Lung (tissue), 12 donors: ENCODE data around the gene DNASE1L1. TPM values are rescaled to one million over a fixed set of nuclear protein-coding genes. Genes with fewer than 3 reads are reported as not detected.
"Not testable (repeated sequence)": the region's sequence is repeated elsewhere in the genome, so short reads cannot be mapped to it uniquely, and the experiment has no call there.

Experiments used
- ATAC-seq: fragments of 200-7000 bp; cut with Tn5 transposase; one replicate; pipeline ENCODE4 v1.9.1; 2020; ENCODE audit warnings: moderate number of reproducible peaks; ENCODE audit not compliant: insufficient read depth, low FRiP score
- DNase-seq, 3 donors: peaks; one replicate each; pipeline ENCODE4 v3.0.0-alpha.2; 2013 to 2017
- H3K27ac ChIP-seq, 2 donors: one replicate each; pipeline ENCODE4 v1.5.1; 2013; ENCODE audit warnings: mild to moderate bottlenecking in 2 of 2, moderate library complexity in 2 of 2, control low read depth in 1 of 2, inconsistent platforms in 1 of 2, low read depth in 1 of 2, low read length in 1 of 2
- H3K27me3 ChIP-seq, 3 donors: one replicate each; pipeline ENCODE4 v1.5.1; 2013; ENCODE audit warnings: low read length in 2 of 3; ENCODE audit not compliant: control insufficient read depth in 3 of 3, insufficient read depth in 3 of 3
- H3K36me3 ChIP-seq, 4 donors: one replicate each; pipeline ENCODE4 v1.5.1; 2013; ENCODE audit warnings: low read length in 4 of 4, mild to moderate bottlenecking in 1 of 4, moderate library complexity in 1 of 4; ENCODE audit not compliant: control insufficient read depth in 4 of 4, insufficient read depth in 4 of 4
- H3K4me1 ChIP-seq, 5 donors: one replicate each; pipeline ENCODE4 v1.5.1; 2013; ENCODE audit warnings: low read length in 5 of 5, mild to moderate bottlenecking in 2 of 5, moderate library complexity in 1 of 5; ENCODE audit not compliant: control insufficient read depth in 5 of 5, insufficient read depth in 5 of 5
- H3K4me3 ChIP-seq: one replicate; pipeline ENCODE4 v1.5.1; 2013; ENCODE audit warnings: mild to moderate bottlenecking, control low read depth, moderate library complexity
- H3K9ac ChIP-seq, 2 donors: one replicate each; pipeline ENCODE4 v1.5.1; 2013; ENCODE audit warnings: low read length in 2 of 2, control low read depth in 1 of 2; ENCODE audit not compliant: insufficient read depth in 1 of 2
- H3K9me3 ChIP-seq, 4 donors: one replicate each; pipeline ENCODE4 v1.5.1; 2013; ENCODE audit warnings: low read length in 3 of 4, mild to moderate bottlenecking in 1 of 4, moderate library complexity in 1 of 4; ENCODE audit not compliant: control insufficient read depth in 4 of 4, insufficient read depth in 3 of 4
- WGBS, 2 donors: extraction: QIAGEN DNeasy Blood & Tissue Kit; methylation state at CpG; one replicate each; pipeline ENCODE4 v1.1.7; 2013; 5-methylcytosine and 5-hydroxymethylcytosine counted together
- polyA plus RNA-seq, 2 donors: library from polyadenylated mRNA; stranded (reverse); fragments of 200-250 nt; gene quantifications; one replicate each; pipeline ENCODE4 v1.2.1, GENCODE V29; 2013
- total RNA-seq, 2 donors: library from RNA; depleted of rRNA in 1 of 2; stranded (reverse); fragments of >200 nt in 1 of 2; gene quantifications; one replicate each; pipeline ENCODE4 v1.2.1, GENCODE V29; 2014 to 2021
- TF ChIP-seq, protein P1 (sequence below): IDR thresholded peaks from 2 replicates; pipeline ENCODE4 v1.5.1; 2012; ENCODE audit warnings: mild to moderate bottlenecking; ENCODE audit errors: control extremely low read depth, extremely low read depth
- donor health status: control.
- donor health status: control.
- donor health status: Bipolar disorder and iron deficiency.
- donor health status: healthy.
- donor health status: DM: yes; HTN: yes; CAD: no.

The DNASE1L1 gene
- total and polyA plus RNA-seq, 4 donors: 12.5 to 52.3 (median 34.6) TPM

DNA sequence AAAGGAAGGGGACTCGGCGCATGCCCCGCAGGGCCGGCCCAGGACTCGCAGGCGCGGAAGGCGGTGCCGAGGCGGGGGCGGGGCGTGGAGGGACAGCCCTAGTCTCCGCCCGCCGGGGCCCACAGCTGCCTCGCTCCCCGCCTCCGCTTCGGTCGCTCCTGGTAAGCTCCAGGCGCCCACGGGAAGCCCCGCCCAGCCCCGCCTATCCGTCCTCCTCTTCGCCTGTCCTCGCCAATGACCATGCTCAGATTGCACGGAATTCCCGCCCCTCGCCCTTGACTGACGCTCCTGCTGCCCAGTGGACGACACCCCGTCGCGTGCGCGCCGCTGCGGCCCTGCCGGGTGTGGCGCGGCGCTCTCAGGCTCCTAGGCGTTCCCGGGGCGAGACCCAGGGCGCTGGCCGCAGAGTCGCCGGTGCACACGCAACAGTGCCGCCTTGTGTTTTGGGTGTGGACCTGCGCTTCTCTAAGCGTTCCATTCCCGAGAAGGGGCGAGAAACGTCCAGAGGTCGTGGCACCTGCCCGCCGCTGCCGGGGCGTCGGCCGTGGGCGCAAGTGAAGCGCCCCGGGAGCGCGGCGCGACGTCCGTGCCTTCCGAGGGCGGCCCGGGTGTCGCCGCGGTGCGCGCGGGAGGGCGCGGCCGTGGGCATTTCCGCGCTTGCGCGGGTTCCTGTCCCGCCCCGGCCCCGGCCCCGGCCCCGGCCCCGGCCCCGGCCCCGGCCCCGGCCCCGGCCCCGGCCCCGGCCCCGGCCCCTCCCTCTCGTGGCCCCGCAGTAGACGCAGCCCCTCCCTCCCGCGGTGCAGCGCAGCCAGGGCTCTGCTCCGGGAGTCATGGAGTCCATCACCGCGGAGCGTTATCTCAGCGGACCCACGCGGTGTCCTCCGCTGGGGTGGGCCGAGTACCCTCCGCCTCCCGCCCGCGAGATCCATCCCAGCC is 19.0 kb downstream of the DNASE1L1 start:
- H3K9me3 ChIP-seq, H3K27me3 ChIP-seq, H3K4me1 ChIP-seq, DNase-seq, H3K9ac ChIP-seq, H3K36me3 ChIP-seq, H3K4me3 ChIP-seq: not testable (repeated sequence)
- WGBS, 2 donors: 2 to 41% methylated on average over 9 to 47 of the region's 121 CpGs
- H3K27ac ChIP-seq: peak overlapping the region in 1 of 2 donors; percentile 77
- peak; percentile 83 for ATAC-seq

DNA sequence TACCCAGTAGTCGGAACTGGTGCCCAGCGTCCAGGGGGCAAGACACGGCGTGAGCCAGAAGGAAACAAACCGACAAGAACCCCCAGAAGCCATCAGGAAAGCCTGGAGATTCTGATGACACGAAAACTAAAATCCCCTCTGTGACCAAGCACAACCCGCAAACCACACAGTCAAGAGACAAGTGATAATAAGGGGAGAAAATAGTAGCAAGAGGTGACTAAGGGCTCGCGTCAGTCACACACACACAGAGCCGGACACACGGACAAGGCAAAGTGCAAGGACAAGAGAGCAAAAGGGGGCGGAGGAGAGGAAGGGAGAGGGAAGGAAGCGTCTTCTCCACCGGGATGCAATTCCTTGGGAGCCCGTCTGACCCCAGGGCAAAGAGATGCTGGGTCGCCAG is 20.4 kb downstream of the DNASE1L1 start:
- H3K27me3 ChIP-seq, H3K27ac ChIP-seq, DNase-seq, H3K4me1 ChIP-seq, H3K9ac ChIP-seq, H3K9me3 ChIP-seq, H3K4me3 ChIP-seq, H3K36me3 ChIP-seq, ATAC-seq: not testable (repeated sequence)
- no CpG with 5 or more reads among the region's 16 CpGs for WGBS, 2 donors

DNA sequence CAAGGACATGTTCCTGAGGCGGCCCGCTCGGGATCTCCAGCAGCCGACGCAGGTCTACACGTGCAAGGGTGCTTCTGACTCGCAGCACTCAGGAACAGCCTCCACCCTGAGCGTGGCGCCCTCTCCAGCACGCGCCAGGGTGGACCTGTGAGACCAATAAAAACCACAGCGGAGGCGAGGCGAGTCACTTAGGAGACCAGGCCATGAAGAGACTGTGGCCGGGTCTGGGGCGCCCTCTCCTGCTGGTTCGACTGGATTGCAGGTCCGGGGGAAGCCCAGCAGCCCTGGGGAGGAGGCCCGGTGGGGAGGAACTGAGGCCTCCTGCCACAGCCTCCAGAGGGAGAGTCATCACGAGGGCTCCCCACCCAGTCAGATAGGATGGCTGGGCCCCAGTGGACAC is 21.0 kb downstream of the DNASE1L1 start:
- not testable (repeated sequence) for H3K27ac ChIP-seq, DNase-seq, H3K9me3 ChIP-seq, H3K4me3 ChIP-seq, H3K36me3 ChIP-seq, H3K4me1 ChIP-seq, H3K9ac ChIP-seq, H3K27me3 ChIP-seq
- ATAC-seq: peak; percentile 19
- WGBS, 2 donors: no CpG with 5 or more reads among the region's 20 CpGs

DNA sequence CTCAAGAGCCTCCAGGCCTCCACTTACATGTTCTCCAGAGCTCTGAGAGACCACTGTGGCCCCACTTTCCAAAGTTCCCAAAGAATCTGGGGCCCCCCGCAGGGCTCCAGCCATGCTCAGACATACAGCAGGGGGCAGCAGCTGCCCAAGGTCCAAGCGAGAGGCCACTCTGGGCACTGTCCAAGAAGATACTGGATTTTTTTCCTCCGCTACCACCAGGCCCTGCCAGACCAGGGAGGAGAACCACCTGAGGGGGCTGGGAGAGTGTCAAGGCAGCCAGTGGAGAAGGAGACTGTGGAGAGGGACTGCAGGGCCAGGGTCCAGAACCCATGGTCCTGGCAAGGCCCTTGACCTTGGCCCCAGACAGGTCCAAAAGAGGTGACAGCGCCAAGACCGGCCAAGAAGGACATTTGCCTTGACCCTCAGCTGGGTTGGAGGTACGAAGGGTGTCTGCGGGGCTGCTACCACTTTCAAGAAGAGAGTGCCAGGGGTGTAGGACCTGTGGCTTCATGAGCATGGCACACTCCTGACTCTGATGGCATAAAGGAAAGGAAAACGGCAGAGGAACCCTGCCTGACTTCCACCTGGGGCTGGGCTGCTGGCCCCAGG is 24.7 kb downstream of the DNASE1L1 start:
- no peak overlapping the region for H3K27ac ChIP-seq
- TF ChIP-seq, protein P1, sequence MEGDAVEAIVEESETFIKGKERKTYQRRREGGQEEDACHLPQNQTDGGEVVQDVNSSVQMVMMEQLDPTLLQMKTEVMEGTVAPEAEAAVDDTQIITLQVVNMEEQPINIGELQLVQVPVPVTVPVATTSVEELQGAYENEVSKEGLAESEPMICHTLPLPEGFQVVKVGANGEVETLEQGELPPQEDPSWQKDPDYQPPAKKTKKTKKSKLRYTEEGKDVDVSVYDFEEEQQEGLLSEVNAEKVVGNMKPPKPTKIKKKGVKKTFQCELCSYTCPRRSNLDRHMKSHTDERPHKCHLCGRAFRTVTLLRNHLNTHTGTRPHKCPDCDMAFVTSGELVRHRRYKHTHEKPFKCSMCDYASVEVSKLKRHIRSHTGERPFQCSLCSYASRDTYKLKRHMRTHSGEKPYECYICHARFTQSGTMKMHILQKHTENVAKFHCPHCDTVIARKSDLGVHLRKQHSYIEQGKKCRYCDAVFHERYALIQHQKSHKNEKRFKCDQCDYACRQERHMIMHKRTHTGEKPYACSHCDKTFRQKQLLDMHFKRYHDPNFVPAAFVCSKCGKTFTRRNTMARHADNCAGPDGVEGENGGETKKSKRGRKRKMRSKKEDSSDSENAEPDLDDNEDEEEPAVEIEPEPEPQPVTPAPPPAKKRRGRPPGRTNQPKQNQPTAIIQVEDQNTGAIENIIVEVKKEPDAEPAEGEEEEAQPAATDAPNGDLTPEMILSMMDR: no peak
- peaks cover 0 to 5% (median 3%) of the 10 kb centered on the region in 5 donors for H3K4me1 ChIP-seq
- WGBS, 2 donors: 61 to 69% methylated on average over 6 to 8 of the region's 8 CpGs
- no peak overlapping the region for H3K4me3 ChIP-seq
- DNase-seq (peak in 2 of 3 donors; percentile 25 to 39), ATAC-seq (no peak)
- H3K9me3 ChIP-seq: no peaks in the 10 kb centered on the region
- H3K9ac ChIP-seq: no peak overlapping the region
- H3K36me3 ChIP-seq: peaks cover 0 to 6% (median under 1%) of the 10 kb centered on the region in 4 donors
- H3K27me3 ChIP-seq: no peaks in the 10 kb centered on the region
